Neural cell (in vitro differentiated cells): Measurements from ENCODE around the gene TIE1. TPM values are rescaled to one million over a fixed set of nuclear protein-coding genes. Genes with fewer than 3 reads are reported as not detected.

Experiments
- H2AFZ ChIP-seq: fragments of 200-600, 300-800 bp; sonication (generic), shearing (Covaris generic); 2 replicates; pipeline ENCODE4 v1.6.0; 2014; ENCODE audit warnings: low read depth, mild to moderate bottlenecking, antibody characterized with exemption, low read length, moderate library complexity
- H3F3A ChIP-seq: fragments of 200-600 bp; shearing (Covaris generic); 2 replicates; pipeline ENCODE4 v1.6.1; 2016; ENCODE audit warnings: mild to moderate bottlenecking, moderate library complexity, mixed read lengths, antibody characterized with exemption, low read length; ENCODE audit not compliant: insufficient read depth, poor library complexity, severe bottlenecking
- H3K27ac ChIP-seq: fragments of 200-600, 300-800 bp; sonication (generic), shearing (Covaris generic); 2 replicates; pipeline ENCODE4 v1.5.1; 2014; ENCODE audit warnings: mild to moderate bottlenecking, low read length, moderate library complexity
- H3K27me3 ChIP-seq: fragments of 300-800, 200-600 bp; sonication (generic), shearing (Covaris generic); 2 replicates; pipeline ENCODE4 v1.6.0; 2014; ENCODE audit warnings: mild to moderate bottlenecking, low read depth, low read length, moderate library complexity; ENCODE audit not compliant: insufficient read depth
- H3K36me3 ChIP-seq: fragments of 300-800, 200-600 bp; sonication (generic), shearing (Covaris generic); 2 replicates; pipeline ENCODE4 v1.5.1; 2014; ENCODE audit warnings: mild to moderate bottlenecking, antibody characterized with exemption, low read length, moderate library complexity; ENCODE audit not compliant: insufficient read depth
- H3K4me2 ChIP-seq: fragments of 300-800, 200-600 bp; sonication (generic), shearing (Covaris generic); 2 replicates; pipeline ENCODE4 v1.6.0; 2014; ENCODE audit warnings: mild to moderate bottlenecking, low read length
- H3K4me3 ChIP-seq: fragments of 300-800, 200-600 bp; sonication (generic), shearing (Covaris generic); 2 replicates; pipeline ENCODE4 v1.5.1; 2014; ENCODE audit warnings: mild to moderate bottlenecking, low read length, moderate library complexity
- H3K79me2 ChIP-seq: fragments of 200-600 bp; shearing (Covaris generic); replicated peaks from 2 replicates; pipeline ENCODE4 v1.6.0; 2014; ENCODE audit warnings: mild to moderate bottlenecking, low read length, moderate library complexity; ENCODE audit not compliant: insufficient read depth
- H3K9ac ChIP-seq: fragments of 300-800, 200-600 bp; sonication (generic), shearing (Covaris generic); 2 replicates; pipeline ENCODE4 v1.6.1; 2016; ENCODE audit warnings: mild to moderate bottlenecking, low read length, mixed read lengths
- H3K9me2 ChIP-seq: fragments of 200-600 bp; shearing (Covaris generic); 2 replicates; pipeline ENCODE4 v1.6.1; 2016; ENCODE audit warnings: mild to moderate bottlenecking, low read length, mixed read lengths; ENCODE audit not compliant: insufficient read depth
- H3K9me3 ChIP-seq: fragments of 200-600, 300-800 bp; sonication (generic), shearing (Covaris generic); 2 replicates; pipeline ENCODE4 v1.6.1; 2016; ENCODE audit warnings: mild to moderate bottlenecking, mixed run types, low read length, moderate library complexity, mixed read lengths
- H4K20me1 ChIP-seq: fragments of 200-600 bp; shearing (Covaris generic); 2 replicates; pipeline ENCODE4 v1.6.1; 2016; ENCODE audit warnings: mild to moderate bottlenecking, mixed run types; ENCODE audit not compliant: insufficient read depth
- EP300 ChIP-seq: fragments of 450-650 bp; conservative IDR thresholded peaks from 2 replicates; pipeline ENCODE4 v1.6.1; 2014; ENCODE audit warnings: antibody characterized with exemption, mild to moderate bottlenecking, moderate library complexity; ENCODE audit not compliant: poor library complexity, severe bottlenecking
- EZH2 ChIP-seq: fragments of 200-600, 300-800 bp; shearing (Covaris generic), sonication (generic); IDR thresholded peaks from 2 replicates; pipeline ENCODE4 v1.6.1; 2014; ENCODE audit warnings: antibody characterized with exemption, low read length, borderline replicate concordance, mild to moderate bottlenecking; ENCODE audit not compliant: insufficient read depth, poor library complexity, severe bottlenecking
- MXI1 ChIP-seq: fragments of 450-650 bp; conservative IDR thresholded peaks from 2 replicates; pipeline ENCODE4 v1.6.1; 2014; ENCODE audit warnings: antibody characterized with exemption, mild to moderate bottlenecking; ENCODE audit not compliant: poor library complexity, severe bottlenecking
- POLR2AphosphoS5 ChIP-seq: IDR thresholded peaks from 2 replicates; pipeline ENCODE4 v1.6.1; 2012
- RAD21 ChIP-seq: fragments of 450-650 bp; conservative IDR thresholded peaks from 2 replicates; pipeline ENCODE4 v1.6.1; 2014; ENCODE audit warnings: antibody characterized with exemption, mild to moderate bottlenecking, moderate library complexity
- SMC3 ChIP-seq: fragments of 450-650 bp; conservative IDR thresholded peaks from 2 replicates; pipeline ENCODE4 v1.6.1; 2014; ENCODE audit warnings: antibody characterized with exemption, mild to moderate bottlenecking, moderate library complexity; ENCODE audit not compliant: poor library complexity
- TAF1 ChIP-seq: IDR thresholded peaks from 2 replicates; pipeline ENCODE4 v1.6.1; 2012; ENCODE audit warnings: low read depth
- polyA plus RNA-seq: library from polyadenylated mRNA; depleted of rRNA; stranded (reverse); fragments of >200 nt; gene quantifications from 2 replicates; pipeline ENCODE4 v1.2.3, GENCODE V29; 2014
- TF ChIP-seq, protein P1 (sequence below): fragments of 450-650 bp; IDR thresholded peaks from 2 replicates; pipeline ENCODE4 v1.5.1; 2014; ENCODE audit warnings: antibody characterized with exemption, mild to moderate bottlenecking, moderate library complexity; ENCODE audit not compliant: poor library complexity, severe bottlenecking
- TF ChIP-seq, protein P2 (sequence below): IDR thresholded peaks from 2 replicates; pipeline ENCODE4 v1.6.1; 2012; ENCODE audit warnings: borderline replicate concordance

TIE1 gene
- polyA plus RNA-seq, 1 donor from 2014 or later: not detected

DNA sequence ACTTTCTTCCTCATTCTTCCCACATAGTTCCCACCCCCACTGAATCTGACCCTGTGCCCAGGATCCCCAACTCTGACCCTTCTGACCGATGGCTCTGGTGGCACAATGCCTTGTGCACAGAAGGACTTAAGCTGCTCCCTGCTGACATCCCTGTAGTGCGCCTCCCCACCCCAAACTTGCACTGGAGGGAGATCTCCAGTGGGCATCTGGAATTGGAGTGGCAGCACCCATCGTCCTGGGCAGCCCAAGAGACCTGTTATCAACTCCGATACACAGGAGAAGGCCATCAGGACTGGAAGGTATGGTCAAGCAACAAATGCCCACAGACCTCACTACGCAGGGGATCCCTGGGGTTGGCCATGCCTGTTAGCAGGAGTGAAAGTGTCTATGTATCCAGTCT, 45.9 kb downstream of the TIE1 start:
- no peak for TF ChIP-seq SMC3
- TF ChIP-seq EP300: no peak
- no peak for TF ChIP-seq EZH2
- TF ChIP-seq, protein P1, sequence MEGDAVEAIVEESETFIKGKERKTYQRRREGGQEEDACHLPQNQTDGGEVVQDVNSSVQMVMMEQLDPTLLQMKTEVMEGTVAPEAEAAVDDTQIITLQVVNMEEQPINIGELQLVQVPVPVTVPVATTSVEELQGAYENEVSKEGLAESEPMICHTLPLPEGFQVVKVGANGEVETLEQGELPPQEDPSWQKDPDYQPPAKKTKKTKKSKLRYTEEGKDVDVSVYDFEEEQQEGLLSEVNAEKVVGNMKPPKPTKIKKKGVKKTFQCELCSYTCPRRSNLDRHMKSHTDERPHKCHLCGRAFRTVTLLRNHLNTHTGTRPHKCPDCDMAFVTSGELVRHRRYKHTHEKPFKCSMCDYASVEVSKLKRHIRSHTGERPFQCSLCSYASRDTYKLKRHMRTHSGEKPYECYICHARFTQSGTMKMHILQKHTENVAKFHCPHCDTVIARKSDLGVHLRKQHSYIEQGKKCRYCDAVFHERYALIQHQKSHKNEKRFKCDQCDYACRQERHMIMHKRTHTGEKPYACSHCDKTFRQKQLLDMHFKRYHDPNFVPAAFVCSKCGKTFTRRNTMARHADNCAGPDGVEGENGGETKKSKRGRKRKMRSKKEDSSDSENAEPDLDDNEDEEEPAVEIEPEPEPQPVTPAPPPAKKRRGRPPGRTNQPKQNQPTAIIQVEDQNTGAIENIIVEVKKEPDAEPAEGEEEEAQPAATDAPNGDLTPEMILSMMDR: no peak
- no peak for TF ChIP-seq POLR2AphosphoS5
- TF ChIP-seq MXI1: no peak
- TF ChIP-seq RAD21: no peak
- no peak for TF ChIP-seq TAF1
- TF ChIP-seq, protein P2, sequence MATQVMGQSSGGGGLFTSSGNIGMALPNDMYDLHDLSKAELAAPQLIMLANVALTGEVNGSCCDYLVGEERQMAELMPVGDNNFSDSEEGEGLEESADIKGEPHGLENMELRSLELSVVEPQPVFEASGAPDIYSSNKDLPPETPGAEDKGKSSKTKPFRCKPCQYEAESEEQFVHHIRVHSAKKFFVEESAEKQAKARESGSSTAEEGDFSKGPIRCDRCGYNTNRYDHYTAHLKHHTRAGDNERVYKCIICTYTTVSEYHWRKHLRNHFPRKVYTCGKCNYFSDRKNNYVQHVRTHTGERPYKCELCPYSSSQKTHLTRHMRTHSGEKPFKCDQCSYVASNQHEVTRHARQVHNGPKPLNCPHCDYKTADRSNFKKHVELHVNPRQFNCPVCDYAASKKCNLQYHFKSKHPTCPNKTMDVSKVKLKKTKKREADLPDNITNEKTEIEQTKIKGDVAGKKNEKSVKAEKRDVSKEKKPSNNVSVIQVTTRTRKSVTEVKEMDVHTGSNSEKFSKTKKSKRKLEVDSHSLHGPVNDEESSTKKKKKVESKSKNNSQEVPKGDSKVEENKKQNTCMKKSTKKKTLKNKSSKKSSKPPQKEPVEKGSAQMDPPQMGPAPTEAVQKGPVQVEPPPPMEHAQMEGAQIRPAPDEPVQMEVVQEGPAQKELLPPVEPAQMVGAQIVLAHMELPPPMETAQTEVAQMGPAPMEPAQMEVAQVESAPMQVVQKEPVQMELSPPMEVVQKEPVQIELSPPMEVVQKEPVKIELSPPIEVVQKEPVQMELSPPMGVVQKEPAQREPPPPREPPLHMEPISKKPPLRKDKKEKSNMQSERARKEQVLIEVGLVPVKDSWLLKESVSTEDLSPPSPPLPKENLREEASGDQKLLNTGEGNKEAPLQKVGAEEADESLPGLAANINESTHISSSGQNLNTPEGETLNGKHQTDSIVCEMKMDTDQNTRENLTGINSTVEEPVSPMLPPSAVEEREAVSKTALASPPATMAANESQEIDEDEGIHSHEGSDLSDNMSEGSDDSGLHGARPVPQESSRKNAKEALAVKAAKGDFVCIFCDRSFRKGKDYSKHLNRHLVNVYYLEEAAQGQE: no peak
- Histone ChIP-seq H3K27me3 (peaks cover 11% of the 10 kb centered on the region), H3K9ac (no peak overlapping the region), H3K4me3 (no peak overlapping the region), H2AFZ (no peak overlapping the region), H3K36me3 (no peaks in the 10 kb centered on the region), H4K20me1 (no peaks in the 10 kb centered on the region), H3K9me2 (no peaks in the 10 kb centered on the region), H3K27ac (no peak overlapping the region), H3F3A (no peaks in the 10 kb centered on the region), H3K9me3 (no peaks in the 10 kb centered on the region), H3K79me2 (no peaks in the 10 kb centered on the region), H3K4me2 (no peak overlapping the region)

DNA sequence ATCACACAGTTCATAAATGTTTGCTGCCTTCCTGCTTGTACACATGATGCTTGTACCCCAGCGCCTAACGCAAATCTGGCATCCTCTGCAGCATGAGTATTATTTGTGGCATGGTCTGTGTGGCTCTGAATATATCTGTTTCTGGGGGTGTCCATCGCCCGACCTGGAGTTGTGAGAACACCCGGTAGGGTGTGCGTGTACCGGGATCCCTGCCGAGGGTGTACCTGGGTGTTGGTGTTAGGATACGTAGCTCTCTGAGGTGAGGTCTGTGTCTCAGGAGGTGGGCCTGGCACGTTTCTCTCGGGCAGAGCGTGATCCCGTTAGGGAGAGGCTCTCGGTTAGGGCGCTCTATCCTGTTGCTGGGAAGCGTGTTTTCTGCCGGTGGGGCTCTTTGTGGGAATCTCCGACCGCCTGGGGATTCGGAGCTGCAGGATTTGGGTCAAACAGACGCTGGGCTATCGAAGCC, 47.6 kb downstream of the TIE1 start:
- Histone ChIP-seq H3K27me3 (peaks cover 11% of the 10 kb centered on the region), H3K9ac (peak overlapping the region; percentile 20), H4K20me1 (no peaks in the 10 kb centered on the region), H3K79me2 (no peaks in the 10 kb centered on the region), H2AFZ (peak overlapping the region; percentile 27), H3K4me2 (no peak overlapping the region), H3K9me3 (no peaks in the 10 kb centered on the region), H3K9me2 (no peaks in the 10 kb centered on the region), H3K27ac (no peak overlapping the region), H3K4me3 (peak overlapping the region; percentile 55), H3K36me3 (no peaks in the 10 kb centered on the region), H3F3A (no peaks in the 10 kb centered on the region)
- TF ChIP-seq, protein P1: no peak
- TF ChIP-seq POLR2AphosphoS5 (no peak), SMC3 (no peak), MXI1 (no peak), EP300 (no peak), EZH2 (no peak), RAD21 (no peak), TAF1 (no peak)
- TF ChIP-seq, protein P2: no peak
